GM12875 (cell line): ENCODE data around the gene GYS2.

Experiments used
- H3K4me3 ChIP-seq: one replicate; pipeline ENCODE4 v1.5.1; 2011; ENCODE audit warnings: low read depth, low read length, control low read depth
- TF ChIP-seq, protein P1 (sequence below): IDR thresholded peaks from 2 replicates; pipeline ENCODE4 v1.5.1; 2011; ENCODE audit warnings: low read depth, mild to moderate bottlenecking, control low read depth, inconsistent platforms, low read length, moderate library complexity, borderline replicate concordance; ENCODE audit not compliant: insufficient read depth

GYS2 gene

DNA sequence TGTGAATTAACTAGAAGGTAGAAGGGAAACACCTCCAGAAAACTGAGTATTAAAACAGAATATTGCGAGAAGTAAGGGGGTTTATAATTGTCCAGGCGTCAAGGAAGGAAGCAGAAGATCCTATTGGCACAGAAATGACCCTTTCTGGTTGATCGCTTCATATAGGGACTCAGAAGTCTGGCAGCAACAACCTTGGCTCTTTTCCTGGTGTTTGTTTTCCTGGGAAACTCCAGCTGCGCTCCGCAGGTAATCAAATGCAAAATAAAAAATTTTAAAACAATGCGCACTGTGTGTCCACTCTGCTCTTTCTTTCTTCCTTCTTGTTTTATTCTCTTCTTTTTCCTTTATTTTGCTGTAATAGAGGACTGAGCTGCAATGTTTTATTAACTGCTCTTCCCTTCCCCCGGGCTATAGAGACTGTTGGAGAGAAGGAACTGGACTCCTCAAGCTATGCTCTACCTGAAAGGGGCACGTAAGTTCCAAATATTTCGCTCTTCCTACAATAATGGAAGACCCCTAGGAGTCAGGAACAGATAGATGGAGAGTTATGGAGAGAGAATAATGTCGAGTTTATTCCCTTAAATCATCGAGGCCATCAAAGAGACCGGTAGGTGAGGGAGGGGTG lies 77.8 kb downstream of the GYS2 start:
- TF ChIP-seq, protein P1, sequence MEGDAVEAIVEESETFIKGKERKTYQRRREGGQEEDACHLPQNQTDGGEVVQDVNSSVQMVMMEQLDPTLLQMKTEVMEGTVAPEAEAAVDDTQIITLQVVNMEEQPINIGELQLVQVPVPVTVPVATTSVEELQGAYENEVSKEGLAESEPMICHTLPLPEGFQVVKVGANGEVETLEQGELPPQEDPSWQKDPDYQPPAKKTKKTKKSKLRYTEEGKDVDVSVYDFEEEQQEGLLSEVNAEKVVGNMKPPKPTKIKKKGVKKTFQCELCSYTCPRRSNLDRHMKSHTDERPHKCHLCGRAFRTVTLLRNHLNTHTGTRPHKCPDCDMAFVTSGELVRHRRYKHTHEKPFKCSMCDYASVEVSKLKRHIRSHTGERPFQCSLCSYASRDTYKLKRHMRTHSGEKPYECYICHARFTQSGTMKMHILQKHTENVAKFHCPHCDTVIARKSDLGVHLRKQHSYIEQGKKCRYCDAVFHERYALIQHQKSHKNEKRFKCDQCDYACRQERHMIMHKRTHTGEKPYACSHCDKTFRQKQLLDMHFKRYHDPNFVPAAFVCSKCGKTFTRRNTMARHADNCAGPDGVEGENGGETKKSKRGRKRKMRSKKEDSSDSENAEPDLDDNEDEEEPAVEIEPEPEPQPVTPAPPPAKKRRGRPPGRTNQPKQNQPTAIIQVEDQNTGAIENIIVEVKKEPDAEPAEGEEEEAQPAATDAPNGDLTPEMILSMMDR = no peak
- no peak overlapping the region for H3K4me3 ChIP-seq

DNA sequence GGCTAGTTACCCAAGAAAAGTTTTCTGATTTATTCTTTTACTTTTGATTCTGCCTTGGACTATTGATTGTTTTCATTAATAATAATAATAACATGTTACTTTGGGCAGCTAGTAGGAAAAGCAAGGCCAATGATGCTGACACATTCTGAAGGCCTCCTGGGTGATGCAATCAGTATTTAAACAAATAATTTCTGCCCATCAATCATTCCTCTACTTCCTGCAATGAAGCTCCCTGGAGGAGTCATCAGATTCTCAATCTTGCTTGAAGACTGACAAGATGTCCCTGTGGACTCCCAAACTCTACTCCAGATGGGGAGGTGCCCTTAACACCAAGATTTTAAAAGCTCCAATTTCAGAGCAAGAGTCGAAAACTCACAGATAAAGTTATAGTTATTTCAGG lies 78.6 kb downstream of the GYS2 start, which contains the start of gene SPX:
TSS of gene SPX (plus strand) at position 244 of the 400 bp plus-strand sequence. CDS start 177 bp downstream, outside the sequence.
- H3K4me3 ChIP-seq = no peak within 1 kb of the TSS
- TF ChIP-seq, protein P1 = no peak

DNA sequence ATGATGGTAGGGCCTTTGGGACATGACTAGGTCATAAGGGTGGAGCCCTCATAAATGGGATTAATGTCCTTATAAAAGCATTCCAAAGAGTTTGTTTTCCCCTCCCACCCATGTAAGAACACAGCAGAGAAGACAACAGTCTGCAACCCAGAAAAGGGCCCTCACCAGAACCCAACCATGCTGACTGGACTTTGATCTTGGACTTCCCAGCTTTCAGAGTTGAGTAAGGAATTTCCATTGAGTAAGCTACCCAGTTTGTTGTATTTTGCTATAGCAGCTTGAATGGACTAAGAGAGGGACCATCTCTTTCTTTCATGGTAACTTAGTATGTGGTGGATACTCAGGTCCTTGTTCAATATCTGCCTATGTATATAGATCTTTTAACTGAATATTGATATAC lies 81.5 kb downstream of the GYS2 start:
- H3K4me3 ChIP-seq = no peak overlapping the region
- TF ChIP-seq, protein P1 = no peak

DNA sequence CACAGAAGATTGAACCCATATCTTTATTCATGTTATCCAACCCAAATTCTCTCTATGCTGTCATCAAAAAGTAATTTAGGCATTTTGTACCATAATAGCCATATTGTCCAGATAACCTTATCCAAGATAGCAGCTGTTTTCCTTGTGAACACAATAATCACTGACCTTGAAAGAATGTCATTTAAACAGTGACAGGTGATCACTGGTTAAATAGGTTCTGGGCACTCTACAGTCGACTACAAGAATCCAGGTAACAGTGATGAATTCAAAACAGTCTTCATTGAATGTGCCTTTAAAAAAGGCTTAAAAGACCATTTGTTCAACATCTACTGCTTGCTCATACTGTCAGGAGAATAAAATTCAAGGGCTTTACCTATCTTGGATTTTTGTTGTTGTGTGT lies 83.1 kb downstream of the GYS2 start:
- no peak overlapping the region for H3K4me3 ChIP-seq
- TF ChIP-seq, protein P1 = no peak

DNA sequence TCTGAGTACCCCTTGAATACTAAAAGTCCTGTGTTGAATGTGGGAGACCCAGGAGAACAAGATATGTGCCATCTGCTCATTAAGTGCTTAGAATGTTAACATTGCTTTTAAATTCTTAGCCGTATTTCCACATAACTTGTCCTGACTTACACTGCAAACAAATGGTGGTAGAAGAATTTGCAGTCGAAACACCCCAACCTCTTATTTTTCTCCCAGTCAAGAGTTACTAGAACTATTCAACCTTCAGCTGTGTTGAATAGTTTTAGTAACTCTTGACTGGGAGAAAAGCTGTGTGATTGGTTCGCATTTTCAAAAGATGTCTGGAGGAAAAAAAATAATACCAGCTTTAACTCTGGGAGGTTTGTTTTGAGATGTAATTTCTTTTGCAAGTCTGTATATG lies 86.2 kb downstream of the GYS2 start:
- TF ChIP-seq, protein P1 = no peak
- no peak overlapping the region for H3K4me3 ChIP-seq

DNA sequence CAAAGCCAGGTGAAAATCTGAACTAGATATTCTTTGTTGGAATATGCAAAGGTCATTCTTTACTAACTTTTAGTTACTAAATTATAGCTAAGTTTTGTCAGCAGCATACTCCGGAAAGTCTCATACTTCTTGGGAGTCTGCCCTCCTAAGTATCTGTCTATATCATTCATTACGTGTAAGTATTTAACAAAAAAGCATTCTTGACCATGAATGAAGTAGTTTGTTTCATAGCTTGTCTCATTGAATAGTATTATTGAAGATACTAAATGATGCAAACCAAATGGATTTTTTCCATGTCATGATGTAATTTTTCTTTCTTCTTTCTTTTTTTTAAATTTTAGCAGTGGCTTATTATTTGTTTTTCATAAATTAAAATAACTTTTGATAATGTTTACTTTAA lies 88.4 kb downstream of the GYS2 start:
- TF ChIP-seq, protein P1 = no peak

DNA sequence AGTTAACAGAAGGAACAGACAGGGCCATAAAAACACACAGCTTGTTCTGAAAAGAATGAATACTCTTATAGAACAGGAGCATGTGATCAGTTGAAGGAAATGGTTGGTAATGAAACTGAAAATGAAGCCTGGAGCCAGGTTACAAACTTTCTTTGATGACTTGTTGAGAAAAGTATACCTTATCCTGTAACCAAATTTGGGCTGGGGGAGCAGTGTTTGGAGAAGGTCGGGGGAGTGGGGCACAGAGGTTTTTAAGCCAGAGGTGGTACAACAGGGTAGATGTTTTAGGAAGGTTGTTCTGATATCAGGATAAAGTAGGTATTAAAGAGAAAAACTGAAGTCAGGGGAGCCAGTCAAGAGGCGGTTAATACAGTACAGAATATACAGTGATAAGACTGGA lies 94.9 kb downstream of the GYS2 start:
- H3K4me3 ChIP-seq = no peak overlapping the region
- TF ChIP-seq, protein P1 = no peak

More for the DNA sequence above, 88.4 kb downstream of the GYS2 start:
- H3K4me3 ChIP-seq = no peak overlapping the region
